T-helper 1 cell treated with Interleukin-12 subunit alpha and Interleukin-12 subunit beta and Interleukin-4 antibody, amounts not matched to agents 30 μg/mL and 1 μg/mL, for 36 hours (primary cell): Measurements from ENCODE around the gene DGKE.
A peak's percentile ranks its signal among the peaks of the same experiment; 100 is the strongest.

Experiments used
- H3K27ac Mint-ChIP-seq: one replicate; pipeline ENCODE4 v1.8.0; 2021; ENCODE audit warnings: mild to moderate bottlenecking, mixed read lengths
- H3K27me3 Mint-ChIP-seq: one replicate; pipeline ENCODE4 v1.8.0; 2021; ENCODE audit warnings: low read depth, mixed read lengths
- H3K36me3 Mint-ChIP-seq: one replicate; pipeline ENCODE4 v1.8.0; 2021; ENCODE audit warnings: low read depth, mixed read lengths
- H3K4me1 Mint-ChIP-seq: one replicate; pipeline ENCODE4 v1.8.0; 2021; ENCODE audit warnings: low read depth, mixed read lengths
- H3K4me3 Mint-ChIP-seq: one replicate; pipeline ENCODE4 v1.8.0; 2021; ENCODE audit warnings: mild to moderate bottlenecking, moderate library complexity, mixed read lengths
- H3K9me3 Mint-ChIP-seq: one replicate; pipeline ENCODE4 v1.8.0; 2021; ENCODE audit warnings: mixed read lengths

The DGKE gene

DNA sequence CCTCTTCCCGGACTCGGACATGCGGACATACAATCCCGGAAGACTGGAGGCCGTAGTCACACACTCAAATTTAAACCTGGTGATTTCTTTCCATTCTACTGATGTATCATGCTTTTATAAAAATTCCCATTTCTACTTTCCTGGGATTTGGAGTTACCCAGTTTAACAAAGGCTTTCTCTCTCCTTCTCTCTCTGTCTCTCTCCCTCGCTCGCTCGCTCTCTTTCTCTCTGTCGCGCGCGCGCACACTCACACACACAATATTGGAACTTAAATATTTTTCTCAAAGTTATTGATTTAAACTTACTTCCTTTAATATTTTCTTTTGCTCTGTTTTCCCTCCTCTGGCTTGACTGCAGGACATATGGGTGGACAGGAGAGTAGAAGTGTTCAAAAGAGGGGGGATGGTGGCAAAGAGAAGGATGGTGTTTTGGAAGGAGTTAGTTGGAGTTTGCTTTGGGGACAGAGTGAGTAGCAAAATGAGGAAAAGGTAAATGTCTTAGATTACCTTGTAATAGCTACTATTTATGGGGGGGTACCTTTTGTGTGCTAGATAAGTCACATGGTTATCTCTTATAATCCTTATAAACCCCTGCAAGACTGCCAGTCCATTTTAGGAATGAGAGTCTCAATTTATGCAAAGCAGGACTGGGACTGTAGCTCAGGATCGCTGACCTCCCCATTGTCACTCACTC lies 80.8 kb downstream of the DGKE start:
- H3K36me3 Mint-ChIP-seq = peaks cover 30% of the 10 kb centered on the region
- H3K9me3 Mint-ChIP-seq = peaks cover 12% of the 10 kb centered on the region

GRCh38 chr17:56917559-56918296 lies 83.8 kb downstream of the DGKE start:
- no peak overlapping the region for H3K27ac Mint-ChIP-seq
- peaks cover 22% of the 10 kb centered on the region for H3K4me1 Mint-ChIP-seq
- H3K4me3 Mint-ChIP-seq = no peak overlapping the region
- H3K27me3 Mint-ChIP-seq = no peaks in the 10 kb centered on the region
- peaks cover 15% of the 10 kb centered on the region for H3K9me3 Mint-ChIP-seq
- peaks cover 10% of the 10 kb centered on the region for H3K36me3 Mint-ChIP-seq

More for the DNA sequence above, 80.8 kb downstream of the DGKE start:
- peak overlapping the region; percentile 90 for H3K27ac Mint-ChIP-seq
- H3K4me3 Mint-ChIP-seq = peak overlapping the region; percentile 93
- peaks cover 43% of the 10 kb centered on the region for H3K4me1 Mint-ChIP-seq
- no peaks in the 10 kb centered on the region for H3K27me3 Mint-ChIP-seq

DNA sequence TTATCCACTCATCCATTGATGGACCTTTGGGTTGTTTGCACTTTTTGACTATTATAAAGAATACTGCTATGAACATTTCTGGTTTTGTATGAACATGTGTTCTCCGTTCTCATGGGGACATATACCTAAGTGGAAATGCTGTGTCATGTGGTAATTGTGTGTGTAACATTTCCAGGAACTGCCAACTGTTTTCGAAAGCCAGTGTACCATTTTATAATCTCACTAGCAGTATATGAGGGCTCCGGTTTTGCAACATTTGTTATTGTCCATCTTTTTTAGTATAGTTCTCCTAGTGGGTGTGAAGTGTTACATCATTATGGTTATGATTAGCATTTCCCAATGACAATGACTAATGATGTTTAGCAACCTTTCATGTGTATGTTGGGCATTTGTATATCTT lies 85.0 kb downstream of the DGKE start:
- H3K27me3 Mint-ChIP-seq = no peaks in the 10 kb centered on the region
- H3K9me3 Mint-ChIP-seq = peaks cover 15% of the 10 kb centered on the region
- H3K36me3 Mint-ChIP-seq = peaks cover 8% of the 10 kb centered on the region
- no peak overlapping the region for H3K27ac Mint-ChIP-seq
- peaks cover 22% of the 10 kb centered on the region for H3K4me1 Mint-ChIP-seq
- H3K4me3 Mint-ChIP-seq = no peak overlapping the region
